Hindlimb muscle (tissue), 1 donor: ENCODE results near the gene IL17RE. TPM values are rescaled to one million over a fixed set of nuclear protein-coding genes. Genes with fewer than 3 reads are reported as not detected.
A peak's percentile ranks its signal among the peaks of the same experiment; 100 is the strongest.
"Not testable (repeated sequence)": the region's sequence is repeated elsewhere in the genome, so short reads cannot be mapped to it uniquely, and the experiment has no call there.

Source experiments
- DNase-seq: peaks from one replicate; pipeline ENCODE4 v3.0.0-alpha.2; 2013
- polyA plus RNA-seq: library from polyadenylated mRNA; unstranded; fragments of 120-200 nt; gene quantifications from one replicate; pipeline ENCODE4 v1.2.1, GENCODE V29; 2013; ENCODE audit not compliant: insufficient read length

The IL17RE gene
- polyA plus RNA-seq, 1 donor = 3.1 TPM

DNA sequence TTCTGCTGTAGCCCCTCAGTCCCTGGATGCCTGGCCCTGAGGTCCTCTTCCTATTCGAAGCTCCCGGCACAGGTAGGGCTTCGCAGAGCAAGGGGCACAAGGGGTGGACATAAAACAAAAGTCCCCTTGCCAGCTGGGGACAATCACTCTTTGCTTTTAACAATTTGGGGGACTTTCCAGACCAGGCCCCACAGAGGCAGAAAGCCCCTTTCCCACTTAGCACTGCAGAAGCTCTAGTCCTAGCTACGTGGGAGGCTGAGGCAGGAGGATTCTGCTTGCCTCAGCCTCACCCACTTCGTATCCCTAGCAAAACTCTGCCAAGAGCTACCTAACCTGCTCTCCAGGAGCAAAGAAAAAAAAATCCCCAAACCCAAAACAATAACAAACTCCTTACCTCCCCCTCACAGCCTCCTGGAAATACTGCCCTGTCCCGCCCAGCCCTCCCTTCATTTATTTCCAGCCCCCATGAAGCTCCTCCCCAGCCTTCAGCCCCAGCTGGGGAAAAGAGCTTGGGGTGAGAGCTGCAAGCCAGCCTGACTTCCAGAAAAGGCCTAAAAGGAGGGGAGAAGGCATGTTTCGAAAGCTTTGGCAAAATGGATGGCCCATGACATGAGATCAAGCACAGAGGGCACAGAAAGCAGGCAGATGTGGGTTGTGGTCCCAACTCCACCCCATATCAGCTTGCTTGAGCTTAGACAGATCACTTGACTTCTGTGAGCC lies 22.7 kb upstream of the IL17RE start, which contains the start of gene CIDEC:
Gene CIDEC (minus strand): TSS at position 424 of the 720 bp plus-strand sequence. CDS start 1,767 bp downstream, outside the sequence.
- DNase-seq = no peak

GRCh38 chr3:9881441-9881840 lies 21.2 kb upstream of the IL17RE start:
- no peak for DNase-seq

DNA sequence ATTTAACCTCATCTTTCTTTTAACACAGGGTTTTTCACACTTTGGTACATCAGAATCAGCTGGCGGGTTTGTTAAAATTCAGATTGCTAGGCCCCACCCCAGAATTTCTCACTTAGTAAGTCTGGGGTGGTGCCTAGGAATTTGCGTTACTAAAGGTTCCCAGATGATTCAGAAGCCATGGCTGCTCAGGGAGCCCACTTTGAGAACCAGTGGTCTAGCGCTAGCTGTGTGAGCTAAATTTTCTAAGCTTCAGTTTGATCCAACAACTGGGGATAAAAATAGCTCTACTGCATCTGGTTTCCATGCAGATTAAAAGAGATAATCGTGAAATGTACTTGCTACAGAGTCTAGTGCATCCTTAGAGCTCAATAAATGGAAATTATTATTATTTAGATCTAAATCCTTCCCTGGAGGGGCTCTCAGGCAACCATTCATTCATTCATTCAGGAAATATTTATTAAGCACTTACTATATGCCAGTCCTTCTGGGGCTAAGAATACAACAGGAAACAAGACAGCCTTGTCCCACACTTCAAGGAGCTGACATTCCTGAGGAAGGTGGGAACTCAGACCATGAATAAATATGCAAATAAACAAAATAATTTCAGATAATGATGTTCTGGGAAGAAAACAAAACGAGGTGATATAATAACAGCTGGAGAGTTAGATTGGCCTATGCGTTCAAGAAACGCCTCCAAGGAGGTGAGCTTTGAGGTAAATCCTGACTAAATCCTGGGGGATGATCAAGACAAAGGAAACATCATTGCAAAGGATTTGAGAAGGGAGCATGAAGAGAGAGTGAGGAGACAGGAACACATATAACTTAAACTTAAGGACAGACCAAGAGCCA lies 18.7 kb upstream of the IL17RE start:
- no peak for DNase-seq

- DNase-seq = no peak
These were observed 18.0 kb upstream of the IL17RE start for GRCh38 chr3:9884555-9885165.

DNA sequence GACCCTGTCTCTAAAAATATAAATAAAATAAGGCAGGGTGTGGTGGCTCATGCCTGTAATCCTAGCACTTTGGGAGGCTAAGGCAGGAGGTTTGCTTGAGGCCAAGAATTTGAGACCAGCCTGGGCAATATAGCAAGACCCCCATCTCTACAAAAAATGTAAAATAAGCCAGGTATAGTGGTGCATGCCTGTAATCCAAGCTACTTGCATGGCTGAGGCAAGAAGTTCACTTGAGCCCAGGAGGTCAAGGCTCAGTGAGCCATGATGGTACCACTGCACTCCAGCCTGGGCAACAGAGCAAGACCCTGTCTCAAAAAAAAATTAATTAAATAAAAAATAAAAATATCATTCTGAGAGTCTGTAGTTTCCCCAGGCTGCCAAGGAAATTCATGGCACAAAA lies 16.3 kb upstream of the IL17RE start:
- DNase-seq = no peak

- DNase-seq = no peak
These were observed 15.2 kb upstream of the IL17RE start for GRCh38 chr3:9887480-9887879.

DNA sequence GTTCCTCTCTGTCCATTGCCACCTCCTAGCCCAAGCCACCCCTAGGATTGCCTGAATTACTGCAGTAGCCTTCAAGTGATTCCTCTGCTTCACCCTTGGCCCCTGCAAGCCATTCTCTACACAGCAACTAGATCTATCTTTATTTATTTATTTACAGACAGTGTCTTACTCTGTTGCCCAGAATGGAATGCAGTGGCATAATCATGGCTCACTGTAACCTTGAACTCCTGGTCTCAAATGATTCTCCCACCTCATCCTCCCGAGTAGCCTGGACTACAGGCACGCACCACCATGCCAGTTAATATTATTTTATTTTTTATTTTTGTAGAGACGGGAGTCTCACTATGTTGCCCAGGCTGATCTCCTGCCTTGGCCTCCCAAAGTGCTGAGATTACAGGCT lies 14.1 kb upstream of the IL17RE start:
- no peak for DNase-seq

DNA sequence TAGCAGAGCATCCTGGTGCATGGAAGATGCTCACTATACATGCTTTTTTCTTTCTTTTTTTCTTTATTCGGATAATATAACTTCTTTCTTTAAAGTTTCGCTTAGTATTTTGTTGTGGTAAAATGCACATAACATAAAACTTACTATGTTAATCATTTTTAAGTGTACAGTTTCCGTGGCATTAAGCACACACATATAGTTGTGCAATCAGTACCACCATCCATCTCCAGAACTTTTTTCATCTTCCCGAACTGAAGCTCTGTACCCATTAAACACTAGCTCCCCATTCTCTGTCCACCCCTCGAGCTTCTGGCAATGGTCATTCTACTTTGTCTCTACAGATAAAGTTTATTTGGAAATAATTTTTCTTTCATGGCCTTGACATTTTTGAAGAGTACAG lies 13.2 kb upstream of the IL17RE start:
- DNase-seq = no peak

GRCh38 chr3:9890249-9891071 lies 12.2 kb upstream of the IL17RE start, which contains the start of gene JAGN1:
Gene JAGN1, plus strand, starts transcription at chr3:9890610. Its CDS starts 113 bp downstream, at chr3:9890723.
- peak; percentile 89 for DNase-seq

- no peak for DNase-seq
These were observed 11.5 kb upstream of the IL17RE start for GRCh38 chr3:9891072-9891622.

DNA sequence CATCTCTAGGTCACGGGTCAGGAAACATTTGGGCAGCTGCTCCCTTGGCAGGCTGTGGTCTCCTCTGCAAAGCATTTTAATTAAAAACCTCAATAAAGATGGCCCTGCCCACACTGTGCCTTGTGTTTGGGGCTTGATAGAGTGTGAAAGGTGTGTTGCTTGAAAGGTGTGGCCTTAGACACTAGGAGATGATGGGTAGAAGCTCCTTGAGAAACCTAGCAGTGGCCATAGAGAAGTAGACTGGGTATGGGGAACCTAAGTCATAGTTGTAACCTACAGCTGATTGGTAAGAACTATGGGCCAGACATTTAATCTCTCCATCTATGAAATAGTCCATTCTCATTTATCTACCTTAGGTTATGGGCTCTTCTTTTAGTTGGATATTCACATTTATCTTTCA lies 8.9 kb upstream of the IL17RE start:
- DNase-seq = no peak

- not testable (repeated sequence) for DNase-seq
These were observed 6.9 kb upstream of the IL17RE start for GRCh38 chr3:9895715-9896114.

DNA sequence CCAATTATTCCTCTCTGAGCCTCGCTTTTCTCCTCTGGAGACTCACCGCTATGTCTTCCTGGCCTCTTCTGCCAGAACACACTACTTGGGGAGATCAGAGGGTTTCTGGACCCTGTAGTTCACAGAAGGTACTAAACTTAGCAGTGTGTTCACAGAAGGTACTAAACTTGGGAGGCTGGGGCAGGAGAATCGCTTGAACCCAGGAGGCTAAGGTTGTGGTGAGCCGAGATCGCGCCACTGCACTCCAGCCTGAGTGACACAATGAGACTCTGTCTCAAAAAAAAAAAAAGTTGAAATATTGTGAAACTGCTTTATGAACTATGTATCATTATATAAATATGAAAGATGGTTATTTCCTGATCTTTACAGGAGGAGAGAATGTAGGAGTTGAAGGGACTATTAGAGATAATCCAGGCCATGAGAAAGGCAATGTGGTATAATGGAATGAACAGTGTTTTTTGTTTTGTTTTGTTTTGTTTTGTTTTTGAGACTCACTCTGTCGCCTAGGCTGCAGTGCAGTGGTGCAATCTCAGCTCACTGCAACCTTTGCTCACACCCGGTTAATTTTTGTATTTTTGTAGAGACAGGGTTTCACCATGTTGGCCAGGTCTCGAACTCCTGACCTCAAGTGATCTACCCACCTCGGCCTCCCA lies 5.8 kb upstream of the IL17RE start:
- not testable (repeated sequence) for DNase-seq

DNA sequence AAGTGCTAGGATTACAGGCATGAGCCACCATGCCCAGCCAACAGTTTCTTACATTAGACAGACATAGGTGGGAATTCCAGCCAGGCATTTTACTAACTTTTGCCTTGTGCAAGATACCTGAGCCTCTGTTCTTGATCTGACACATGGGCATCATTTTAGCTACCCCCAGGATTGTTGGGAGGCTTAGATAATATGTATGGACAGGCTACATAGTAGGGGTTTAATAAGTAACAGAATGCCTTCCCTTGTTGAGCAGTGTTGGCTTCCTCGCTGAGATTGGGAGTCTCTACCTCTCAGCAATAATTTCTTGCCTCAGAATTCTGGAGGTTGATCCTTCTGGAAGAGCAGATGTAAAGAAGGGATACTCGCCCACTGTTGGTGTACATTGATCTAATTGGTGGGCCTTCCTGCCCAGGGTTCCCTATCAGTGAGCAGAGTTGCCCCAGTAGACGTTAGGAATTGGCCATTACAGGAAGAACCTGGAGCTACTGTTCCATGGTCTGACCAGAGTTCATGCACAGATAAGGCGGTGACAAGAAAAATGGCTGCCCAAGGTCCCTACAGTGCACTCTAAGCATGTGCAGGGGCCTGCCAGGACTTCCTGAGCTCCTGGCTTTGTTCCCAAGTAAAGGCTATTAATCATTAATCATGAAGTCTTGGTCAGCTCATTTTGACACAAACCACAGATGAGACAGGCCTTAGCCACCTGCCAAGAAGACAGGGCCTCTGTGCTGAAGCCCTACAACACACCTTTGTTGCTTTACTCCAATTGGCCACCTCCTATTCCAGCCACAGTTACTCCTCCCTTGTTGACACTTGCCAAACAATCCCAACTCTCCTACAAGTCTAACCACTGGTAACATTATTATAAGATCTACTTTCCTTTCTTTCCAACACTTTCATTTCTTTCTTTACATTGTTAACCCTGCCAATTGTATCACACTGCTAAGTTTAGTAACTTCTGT lies 5.0 kb upstream of the IL17RE start:
- DNase-seq = no peak

- no peak for DNase-seq
These were observed 4.0 kb upstream of the IL17RE start for GRCh38 chr3:9898467-9899241.

GRCh38 chr3:9899289-9899791 lies 3.3 kb upstream of the IL17RE start:
- DNase-seq = no peak

DNA sequence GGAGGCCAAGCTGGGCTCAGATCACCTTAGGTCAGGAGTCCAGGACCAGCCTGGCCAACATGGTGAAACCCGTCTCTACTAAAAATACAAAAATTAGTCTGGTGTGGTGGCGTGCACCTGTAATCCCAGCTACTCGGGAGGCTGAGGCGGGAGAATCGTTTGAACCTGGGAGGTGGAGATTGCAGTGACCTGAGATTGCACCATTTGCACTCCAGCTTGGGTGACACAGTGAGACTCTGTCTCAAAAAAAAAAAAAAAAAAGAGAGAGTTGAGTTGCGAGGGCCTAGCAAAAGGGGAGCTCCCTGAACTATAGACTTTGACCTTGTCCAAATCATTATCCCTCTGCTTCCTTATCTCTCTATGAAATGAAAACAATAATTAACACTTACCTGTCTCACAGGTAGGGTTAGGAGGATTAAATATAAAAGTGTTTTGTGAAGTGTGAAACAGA lies 1.7 kb upstream of the IL17RE start:
- DNase-seq = not testable (repeated sequence)

- DNase-seq = no peak
These were observed 681 bp upstream of the IL17RE start for GRCh38 chr3:9901967-9902366.

DNA sequence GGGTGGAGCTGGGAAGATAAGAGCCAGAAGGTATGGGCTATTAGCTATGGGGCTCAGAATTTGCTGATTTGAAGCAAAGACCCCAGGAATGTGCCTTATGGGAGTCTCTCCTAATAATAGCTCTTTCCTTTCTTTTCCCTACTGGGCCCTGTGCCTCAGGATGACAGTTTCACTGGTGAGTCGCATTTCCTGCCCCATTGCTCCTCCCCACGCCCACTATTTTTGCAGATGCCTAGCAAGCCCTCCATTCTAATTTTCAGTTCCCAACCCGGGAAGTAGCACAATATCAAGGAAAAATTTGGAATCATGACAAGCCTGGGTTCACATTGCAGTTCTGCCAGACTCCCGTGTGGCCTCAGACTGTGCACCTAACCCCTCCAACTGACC lies 583 bp downstream of the IL17RE start:
- DNase-seq = no peak
